Neural crest cell (in vitro differentiated cells): Measurements from ENCODE around the gene CXCR5. TPM values are rescaled to one million over a fixed set of nuclear protein-coding genes. Genes with fewer than 3 reads are reported as not detected.
"Not testable (repeated sequence)": the region's sequence is repeated elsewhere in the genome, so short reads cannot be mapped to it uniquely, and the experiment has no call there.

ENCODE experiments used
- DNase-seq: peaks from one replicate; pipeline ENCODE4 v3.0.0; 2021; ENCODE audit warnings: low read depth, mixed read lengths, low spot score
- H3K27ac Mint-ChIP-seq: one replicate; pipeline ENCODE4 v1.8.0; 2021; ENCODE audit warnings: mild to moderate bottlenecking, mixed read lengths; ENCODE audit not compliant: unreplicated experiment
- H3K27me3 Mint-ChIP-seq: 2 replicates; pipeline ENCODE4 v1.8.0; 2021; ENCODE audit warnings: low read depth, mild to moderate bottlenecking, mixed read lengths
- H3K36me3 Mint-ChIP-seq: 2 replicates; pipeline ENCODE4 v1.8.0; 2021; ENCODE audit warnings: low read depth, mild to moderate bottlenecking, mixed read lengths
- H3K4me1 Mint-ChIP-seq: 2 replicates; pipeline ENCODE4 v1.8.0; 2021; ENCODE audit warnings: mixed read lengths
- H3K4me3 Mint-ChIP-seq: one replicate; pipeline ENCODE4 v1.8.0; 2021; ENCODE audit warnings: mild to moderate bottlenecking, mixed read lengths
- H3K9me3 Mint-ChIP-seq: 2 replicates; pipeline ENCODE4 v1.8.0; 2021; ENCODE audit warnings: mixed read lengths
- total RNA-seq: library from RNA; stranded (reverse); gene quantifications from 2 replicates; pipeline ENCODE4 v1.2.1, GENCODE V29; 2021
- TF ChIP-seq, protein P1 (sequence below): fragments of 200-600 bp; sonication (generic); conservative IDR thresholded peaks from 2 replicates; pipeline ENCODE4 v1.5.0; 2021; ENCODE audit warnings: antibody characterized with exemption, mild to moderate bottlenecking

Gene CXCR5
- total RNA-seq, 1 donor from 2014 or later, result not detected

DNA sequence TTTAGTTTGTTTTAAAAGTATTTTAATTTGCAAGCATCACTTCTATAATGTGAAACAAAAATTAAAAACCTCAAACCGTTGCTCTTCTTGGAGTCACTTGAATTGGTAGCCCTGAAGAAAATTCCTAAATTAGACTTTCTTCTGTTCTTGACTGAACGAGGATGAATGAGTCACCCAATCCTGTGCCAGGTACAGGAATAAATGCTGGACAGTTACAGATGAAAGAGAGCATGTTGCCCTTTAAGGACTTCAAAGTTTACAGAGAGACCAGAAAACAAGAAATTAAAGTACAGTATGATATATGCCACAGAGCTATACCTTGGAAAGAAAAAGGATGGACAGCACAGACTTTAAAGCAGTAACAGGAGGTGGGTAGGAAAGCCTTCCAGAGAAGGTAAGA, 41.3 kb upstream of the CXCR5 start:
- H3K4me3 Mint-ChIP-seq, result no peak overlapping the region
- no peaks in the 10 kb centered on the region for H3K9me3 Mint-ChIP-seq
- DNase-seq, result no peak
- peaks cover 5% of the 10 kb centered on the region for H3K4me1 Mint-ChIP-seq
- peaks cover 4% of the 10 kb centered on the region for H3K27me3 Mint-ChIP-seq
- TF ChIP-seq, protein P1, sequence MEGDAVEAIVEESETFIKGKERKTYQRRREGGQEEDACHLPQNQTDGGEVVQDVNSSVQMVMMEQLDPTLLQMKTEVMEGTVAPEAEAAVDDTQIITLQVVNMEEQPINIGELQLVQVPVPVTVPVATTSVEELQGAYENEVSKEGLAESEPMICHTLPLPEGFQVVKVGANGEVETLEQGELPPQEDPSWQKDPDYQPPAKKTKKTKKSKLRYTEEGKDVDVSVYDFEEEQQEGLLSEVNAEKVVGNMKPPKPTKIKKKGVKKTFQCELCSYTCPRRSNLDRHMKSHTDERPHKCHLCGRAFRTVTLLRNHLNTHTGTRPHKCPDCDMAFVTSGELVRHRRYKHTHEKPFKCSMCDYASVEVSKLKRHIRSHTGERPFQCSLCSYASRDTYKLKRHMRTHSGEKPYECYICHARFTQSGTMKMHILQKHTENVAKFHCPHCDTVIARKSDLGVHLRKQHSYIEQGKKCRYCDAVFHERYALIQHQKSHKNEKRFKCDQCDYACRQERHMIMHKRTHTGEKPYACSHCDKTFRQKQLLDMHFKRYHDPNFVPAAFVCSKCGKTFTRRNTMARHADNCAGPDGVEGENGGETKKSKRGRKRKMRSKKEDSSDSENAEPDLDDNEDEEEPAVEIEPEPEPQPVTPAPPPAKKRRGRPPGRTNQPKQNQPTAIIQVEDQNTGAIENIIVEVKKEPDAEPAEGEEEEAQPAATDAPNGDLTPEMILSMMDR, result no peak
- H3K27ac Mint-ChIP-seq, result no peak overlapping the region
- H3K36me3 Mint-ChIP-seq, result no peaks in the 10 kb centered on the region

DNA sequence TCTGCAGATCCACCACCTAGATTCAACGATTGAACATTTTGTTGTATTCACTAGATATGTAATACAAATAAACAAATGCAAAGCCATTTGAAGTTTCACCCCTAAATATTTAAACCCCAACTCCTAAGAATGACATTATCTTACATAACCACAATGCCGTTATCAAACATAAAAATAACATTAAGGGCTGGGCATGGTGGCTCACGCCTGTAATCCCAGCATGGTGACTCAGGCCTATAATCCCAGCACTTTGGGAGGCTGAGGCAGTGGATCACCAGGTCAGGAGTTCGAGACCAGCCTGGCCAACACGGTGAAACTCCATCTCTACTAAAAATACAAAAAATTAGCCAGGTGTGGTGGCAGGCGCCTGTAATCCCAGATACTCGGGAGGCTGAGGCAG, 40.8 kb upstream of the CXCR5 start:
- not testable (repeated sequence) for H3K4me1 Mint-ChIP-seq, H3K4me3 Mint-ChIP-seq, DNase-seq, H3K27ac Mint-ChIP-seq, H3K36me3 Mint-ChIP-seq, H3K9me3 Mint-ChIP-seq, H3K27me3 Mint-ChIP-seq

DNA sequence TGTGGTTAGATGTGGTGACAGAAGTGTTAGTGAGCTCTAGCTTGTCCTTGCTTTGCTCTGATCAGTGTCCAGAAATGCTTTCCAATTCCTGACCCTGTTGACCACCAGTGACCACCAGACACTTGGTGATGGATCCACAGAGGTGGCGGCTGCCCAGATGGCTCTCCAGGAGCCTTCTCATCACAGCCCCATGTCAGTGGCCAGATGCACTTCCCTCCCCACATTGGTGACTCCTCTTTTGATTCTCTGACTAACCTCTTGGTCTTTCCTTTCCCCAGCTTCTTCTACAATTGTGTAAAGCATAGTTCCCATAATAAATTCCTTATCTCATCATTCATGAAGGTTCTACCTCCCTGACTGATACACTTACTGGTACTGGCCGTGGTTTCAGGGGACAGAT, 40.1 kb upstream of the CXCR5 start:
- DNase-seq, result no peak
- Mint-ChIP-seq H3K36me3 (no peaks in the 10 kb centered on the region), H3K4me1 (peaks cover 5% of the 10 kb centered on the region), H3K9me3 (no peaks in the 10 kb centered on the region), H3K4me3 (no peak overlapping the region), H3K27me3 (peaks cover 7% of the 10 kb centered on the region), H3K27ac (no peak overlapping the region)
- TF ChIP-seq, protein P1, result no peak

DNA sequence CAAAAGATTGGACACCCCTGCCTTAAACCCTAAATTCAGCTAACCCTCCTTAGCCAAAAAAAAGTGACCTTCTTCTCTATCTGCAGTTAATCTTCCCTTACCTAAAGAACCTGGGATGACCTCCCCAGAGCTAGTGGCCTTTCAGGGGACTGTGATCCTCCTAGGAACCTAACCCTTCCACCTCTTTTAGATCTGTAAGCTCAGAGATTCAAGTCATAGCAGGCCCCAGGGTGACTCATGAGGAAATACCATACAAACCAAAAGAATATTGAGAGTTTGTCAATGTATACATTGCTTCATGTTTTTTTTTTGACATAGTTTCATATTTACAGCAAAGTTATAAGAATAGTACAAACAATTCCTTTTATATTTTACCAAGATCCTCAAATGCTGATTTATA, 38.3 kb upstream of the CXCR5 start:
- no peak overlapping the region for H3K4me3 Mint-ChIP-seq
- TF ChIP-seq, protein P1, result no peak
- H3K4me1 Mint-ChIP-seq, result peaks cover 5% of the 10 kb centered on the region
- H3K36me3 Mint-ChIP-seq, result no peaks in the 10 kb centered on the region
- no peak for DNase-seq
- no peaks in the 10 kb centered on the region for H3K9me3 Mint-ChIP-seq
- H3K27me3 Mint-ChIP-seq, result peaks cover 7% of the 10 kb centered on the region
- H3K27ac Mint-ChIP-seq, result no peak overlapping the region

DNA sequence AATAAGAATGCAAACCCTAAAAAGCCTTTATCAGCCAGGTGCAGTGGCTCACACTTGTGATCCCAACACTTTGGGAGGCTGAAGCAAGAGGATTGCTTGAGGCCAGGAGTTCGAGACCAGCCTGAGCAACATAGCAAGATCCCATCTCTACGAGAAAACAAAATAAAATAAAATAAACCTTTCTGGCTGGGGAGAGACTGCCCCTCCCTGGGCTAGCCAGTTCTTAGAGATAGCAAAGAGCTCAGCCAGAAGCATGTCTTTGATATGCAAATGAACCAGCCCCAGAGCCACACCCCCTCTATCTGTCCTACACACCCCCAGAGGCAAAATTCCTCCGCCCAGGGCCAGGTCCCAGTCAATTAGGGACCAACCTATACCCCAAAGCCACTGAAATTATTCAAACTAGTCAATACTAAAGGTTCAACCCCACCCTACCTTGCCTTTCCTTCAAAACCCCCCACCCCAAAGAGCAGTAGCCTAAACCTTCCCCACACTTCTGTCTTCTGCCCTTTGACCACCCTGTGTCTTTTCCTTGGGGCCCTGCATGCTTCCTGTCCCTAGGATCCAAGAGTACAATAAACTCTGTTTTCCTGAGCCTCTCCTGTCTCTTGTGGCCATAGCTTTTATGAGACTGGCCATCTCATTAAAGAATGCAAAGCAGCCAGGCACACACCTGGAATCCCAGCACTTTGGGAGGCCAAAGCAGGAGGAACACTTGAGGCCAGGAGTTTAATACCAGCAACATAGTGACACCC, 37.3 kb upstream of the CXCR5 start:
- no peak overlapping the region for H3K27ac Mint-ChIP-seq
- H3K9me3 Mint-ChIP-seq, result no peaks in the 10 kb centered on the region
- no peaks in the 10 kb centered on the region for H3K36me3 Mint-ChIP-seq
- peaks cover 7% of the 10 kb centered on the region for H3K27me3 Mint-ChIP-seq
- TF ChIP-seq, protein P1, result no peak
- no peak for DNase-seq
- H3K4me1 Mint-ChIP-seq, result peaks cover 5% of the 10 kb centered on the region
- no peak overlapping the region for H3K4me3 Mint-ChIP-seq

DNA sequence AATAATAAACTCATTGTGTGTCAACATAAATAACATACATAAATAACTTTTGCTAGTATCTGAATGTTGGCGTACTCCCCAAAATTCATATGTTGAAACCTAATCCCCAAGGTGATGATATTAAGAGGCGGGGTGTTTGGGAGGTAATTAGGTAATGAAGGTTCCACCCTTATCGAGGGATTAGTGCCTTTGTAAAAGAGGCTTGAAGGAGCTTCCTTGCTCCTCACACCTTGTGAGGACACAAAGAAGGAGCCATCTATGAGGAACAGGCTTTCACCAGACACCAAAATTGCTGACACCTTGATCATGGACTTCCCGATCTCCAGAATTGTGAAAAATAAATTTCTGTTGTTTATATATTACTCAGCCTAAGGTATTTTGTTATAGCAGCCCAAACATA, 33.9 kb upstream of the CXCR5 start:
- no peak overlapping the region for H3K4me3 Mint-ChIP-seq
- H3K9me3 Mint-ChIP-seq, result no peaks in the 10 kb centered on the region
- H3K27me3 Mint-ChIP-seq, result peaks cover 4% of the 10 kb centered on the region
- TF ChIP-seq, protein P1, result no peak
- H3K36me3 Mint-ChIP-seq, result no peaks in the 10 kb centered on the region
- H3K4me1 Mint-ChIP-seq, result peaks cover 5% of the 10 kb centered on the region
- no peak for DNase-seq
- H3K27ac Mint-ChIP-seq, result no peak overlapping the region
